Measurements from ENCODE around the gene ZNF12.
"Not testable (repeated sequence)": the region's sequence is repeated elsewhere in the genome, so short reads cannot be mapped to it uniquely, and the experiment has no call there.

GRCh38 chr7:6738415-6738814, 31.7 kb upstream of the ZNF12 start:
- not testable (repeated sequence) for TF ChIP-seq CTCF (conservative IDR thresholded peaks at IDR 0.05 in 1 of 2, IDR thresholded peaks at IDR 0.05 in 1 of 2; ENCODE audit: low read depth in 1 of 2, low read length in 2 of 2); EZH2 (IDR thresholded peaks at IDR 0.05; ENCODE audit: low read length, missing control alignments)

All from fibroblast of lung (primary cell).